SK-N-SH (cell line): ENCODE results near the gene MYH3. TPM values are rescaled to one million over a fixed set of nuclear protein-coding genes. Genes with fewer than 3 reads are reported as not detected.
A peak's percentile ranks its signal among the peaks of the same experiment; 100 is the strongest.

Experiments
- CTCF ChIA-PET: fragments of 300-600, 350-600 bp; formaldehyde crosslinking; extraction: SDS; loops from one replicate; lab custom pipeline; 2021; lab: Yijun Ruan, JAX
- POLR2A ChIA-PET: fragments of 350-600 bp; sonication (Branson Sonifier 250); formaldehyde crosslinking; extraction: SDS; loops from one replicate; lab custom pipeline; 2020; ENCODE audit warnings: antibody characterized with exemption, inconsistent platforms; lab: Yijun Ruan, JAX
- DNase-seq: peaks from one replicate; pipeline ENCODE4 v3.0.0; 2012
- H2AFZ ChIP-seq: fragments of 200-600 bp; sonication (generic); 2 replicates; pipeline ENCODE4 v1.8.1; 2016; ENCODE audit warnings: antibody characterized with exemption, mild to moderate bottlenecking, low read depth
- H3F3A ChIP-seq: fragments of 200-600 bp; sonication (generic); replicated peaks from 2 replicates; pipeline ENCODE3; 2016; ENCODE audit warnings: antibody characterized with exemption, mild to moderate bottlenecking; ENCODE audit not compliant: insufficient read depth
- H3K27ac ChIP-seq, 2 experiments: fragments of 200-500 bp in 1 of 2; fragments of 200-600 bp in 1 of 2; sonication (Bioruptor generic) in 1 of 2; sonication (generic), shearing (Covaris generic) in 1 of 2; 2 replicates each; pipeline versions ENCODE4 v1.5.1 to v1.6.1; 2014 to 2016; ENCODE audit warnings: low read depth in 2 of 2, inconsistent platforms in 1 of 2, low read length in 1 of 2, mild to moderate bottlenecking in 1 of 2, mixed read lengths in 1 of 2
- H3K27me3 ChIP-seq: fragments of 200-600 bp; sonication (generic), shearing (Covaris generic); 2 replicates; pipeline ENCODE4 v1.6.1; 2016; ENCODE audit warnings: mixed run types; ENCODE audit not compliant: insufficient read depth
- H3K36me3 ChIP-seq, 2 experiments: fragments of 200-500 bp in 1 of 2; fragments of 200-600 bp in 1 of 2; sonication (Bioruptor generic) in 1 of 2; sonication (generic) in 1 of 2; replicated peaks in 1 of 2; 2 replicates each; pipeline versions ENCODE3 to v1.5.1; 2014 to 2016; ENCODE audit warnings: low read length in 1 of 2, mild to moderate bottlenecking in 1 of 2; ENCODE audit not compliant: insufficient read depth in 2 of 2, control insufficient read depth in 1 of 2
- H3K4me1 ChIP-seq, 2 experiments: fragments of 200-500 bp in 1 of 2; fragments of 200-600 bp in 1 of 2; sonication (Bioruptor generic) in 1 of 2; sonication (generic), shearing (Covaris generic) in 1 of 2; 2 replicates each; pipeline versions ENCODE4 v1.5.1 to v1.6.1; 2014 to 2016; ENCODE audit warnings: low read depth in 1 of 2, low read length in 1 of 2, mixed run types in 1 of 2; ENCODE audit not compliant: insufficient read depth in 2 of 2, control insufficient read depth in 1 of 2
- H3K4me2 ChIP-seq: fragments of 200-600 bp; sonication (generic), shearing (Covaris generic); 2 replicates; pipeline ENCODE4 v1.6.1; 2017; ENCODE audit warnings: mixed run types
- H3K4me3 ChIP-seq, 2 experiments: fragments of 200-500 bp in 1 of 2; fragments of 200-600 bp in 1 of 2; sonication (Bioruptor generic) in 1 of 2; sonication (generic), shearing (Covaris generic) in 1 of 2; 2 replicates each; pipeline versions ENCODE4 v1.5.1 to v1.8.1; 2014 to 2016; ENCODE audit warnings: low read depth in 2 of 2, inconsistent platforms in 1 of 2, low read length in 1 of 2, mild to moderate bottlenecking in 1 of 2, mixed read lengths in 1 of 2, moderate library complexity in 1 of 2
- H3K79me2 ChIP-seq: fragments of 200-600 bp; sonication (generic); 2 replicates; pipeline ENCODE4 v1.8.1; 2017; ENCODE audit warnings: mild to moderate bottlenecking; ENCODE audit not compliant: insufficient read depth
- H3K9ac ChIP-seq: fragments of 200-600 bp; sonication (generic); 2 replicates; pipeline ENCODE4 v1.6.1; 2017; ENCODE audit warnings: mixed run types
- H3K9me2 ChIP-seq: fragments of 200-600 bp; sonication (generic); 2 replicates; pipeline ENCODE4 v1.6.1; 2017; ENCODE audit warnings: mixed run types
- H3K9me3 ChIP-seq: fragments of 200-600 bp; sonication (generic); 2 replicates; pipeline ENCODE4 v1.6.1; 2017; ENCODE audit warnings: mixed run types, mild to moderate bottlenecking, moderate library complexity
- H4K20me1 ChIP-seq: fragments of 200-600 bp; sonication (generic); 2 replicates; pipeline ENCODE4 v1.6.1; 2017; ENCODE audit warnings: mild to moderate bottlenecking, mixed run types; ENCODE audit not compliant: insufficient read depth
- EP300 ChIP-seq, 2 experiments: IDR thresholded peaks; 2 replicates each; pipeline versions ENCODE4 v1.4.0 to v1.6.1; 2012; ENCODE audit warnings: borderline replicate concordance in 1 of 2, low read depth in 1 of 2, low read length in 1 of 2
- EZH2phosphoT487 ChIP-seq: fragments of 200-600 bp; sonication (generic); IDR thresholded peaks from 2 replicates; pipeline ENCODE4 v1.6.1; 2017; ENCODE audit warnings: low read depth, mixed run types, mild to moderate bottlenecking, antibody characterized with exemption, moderate library complexity, borderline replicate concordance
- FOSL2 ChIP-seq: IDR thresholded peaks from 2 replicates; pipeline ENCODE4 v1.4.0; 2012; ENCODE audit warnings: low read depth, mild to moderate bottlenecking, moderate library complexity, borderline replicate concordance
- GABPA ChIP-seq: IDR thresholded peaks from 2 replicates; pipeline ENCODE4 v1.4.0; 2012; ENCODE audit warnings: low read depth, mild to moderate bottlenecking
- GATA2 ChIP-seq: sonication (generic); formaldehyde crosslinking; IDR thresholded peaks from 2 replicates; pipeline ENCODE4 v1.5.0; 2020; ENCODE audit warnings: mild to moderate bottlenecking, missing genetic modification reagents
- JUND ChIP-seq: IDR thresholded peaks from 2 replicates; pipeline ENCODE4 v1.4.0; 2012
- NFIC ChIP-seq: IDR thresholded peaks from 2 replicates; pipeline ENCODE4 v1.4.0; 2012; ENCODE audit warnings: borderline replicate concordance
- NRF1 ChIP-seq: IDR thresholded peaks from 2 replicates; pipeline ENCODE4 v1.6.1; 2012; ENCODE audit warnings: low read depth, mild to moderate bottlenecking, low read length
- POLR2AphosphoS5 ChIP-seq: IDR thresholded peaks from 2 replicates; pipeline ENCODE4 v1.6.1; 2012; ENCODE audit warnings: low read depth, low read length
- RAD21 ChIP-seq: IDR thresholded peaks from 2 replicates; pipeline ENCODE4 v1.6.1; 2012; ENCODE audit warnings: mild to moderate bottlenecking, low read length
- RFX5 ChIP-seq: IDR thresholded peaks from 2 replicates; pipeline ENCODE4 v1.6.1; 2012; ENCODE audit warnings: mild to moderate bottlenecking, improper control_type of control experiment, low read length
- TCF12 ChIP-seq: IDR thresholded peaks from 2 replicates; pipeline ENCODE4 v1.4.0; 2012
- USF1 ChIP-seq: IDR thresholded peaks from 2 replicates; pipeline ENCODE4 v1.4.0; 2012; ENCODE audit warnings: low read depth, borderline replicate concordance
- YY1 ChIP-seq: IDR thresholded peaks from 2 replicates; pipeline ENCODE4 v1.4.0; 2012; ENCODE audit warnings: low read depth, mild to moderate bottlenecking
- WGBS: methylation state at CpG from one replicate; pipeline ENCODE4 v1.1.6; 2017; ENCODE audit warnings: low lambda C conversion rate; 5-methylcytosine and 5-hydroxymethylcytosine counted together
- polyA plus RNA-seq, 3 experiments: library from polyadenylated mRNA; depleted of rRNA; stranded (reverse); fragments of >200 nt; gene quantifications; 2 replicates each; pipeline ENCODE4 v1.2.3, GENCODE V29; 2012
- TF ChIP-seq, protein P1 (sequence below): IDR thresholded peaks from 2 replicates; pipeline ENCODE4 v1.6.1; 2012; ENCODE audit warnings: mild to moderate bottlenecking, low read depth, low read length, moderate library complexity
- TF ChIP-seq, protein P2 (sequence below): IDR thresholded peaks from 2 replicates; pipeline ENCODE4; 2012
- TF ChIP-seq, protein P3 (sequence below): fragments of 150-350 bp; IDR thresholded peaks from 2 replicates; pipeline ENCODE4 v1.6.1; 2016; ENCODE audit warnings: mild to moderate bottlenecking, low read depth, low read length

MYH3 gene
- polyA plus RNA-seq, 1 of the 3 experiments (the other 2 are of a cell fraction): 2.7 TPM

DNA sequence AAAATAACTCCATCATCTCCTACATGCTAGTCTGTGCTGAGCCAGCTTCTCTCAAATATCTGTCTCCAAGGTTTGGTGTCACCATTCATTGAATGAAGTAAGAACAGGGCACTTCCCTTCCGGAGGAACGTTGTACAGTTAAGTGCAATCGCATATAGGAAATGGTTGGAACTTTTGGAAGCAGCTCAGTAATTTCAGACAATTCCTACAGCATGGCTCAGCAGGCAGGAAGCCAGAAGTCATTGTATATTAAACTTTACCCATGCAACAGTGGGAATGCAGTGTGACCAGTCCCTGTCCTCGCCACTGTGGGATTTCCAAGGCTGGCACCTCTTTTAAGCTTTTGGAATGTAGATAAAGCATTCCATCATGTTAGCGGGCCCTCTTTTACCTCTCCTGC, 56.5 kb downstream of the MYH3 start:
- Histone ChIP-seq H3K4me2 (0 out of 2 replicates have a peak overlapping the region, but pooled peaks have one; percentile 27), H3K36me3 (no peaks in the 10 kb centered on the region), H3K4me1 (no peaks in the 10 kb centered on the region), H2AFZ (0 out of 2 replicates have a peak overlapping the region, but pooled peaks have one; percentile 2), H3F3A (no peaks in the 10 kb centered on the region), H3K9me3 (no peaks in the 10 kb centered on the region), H3K9me2 (no peaks in the 10 kb centered on the region), H3K27ac (no peak overlapping the region; a peak in 2 of 4 replicates), H4K20me1 (no peaks in the 10 kb centered on the region), H3K4me3 (no peak overlapping the region), H3K27me3 (peaks cover 4% of the 10 kb centered on the region; the same call in 1 of the 2 replicates), H3K9ac (no peak overlapping the region), H3K79me2 (no peaks in the 10 kb centered on the region)
- TF ChIP-seq RAD21 (no peak), EP300 (IDR thresholded peaks at IDR 0.05; ENCODE audit: borderline replicate concordance in 1 of 2, low read depth in 1 of 2, low read length in 1 of 2) (peak in 1 of 2 experiments; percentile 16; a peak in 1 of 4 replicates), NRF1 (no peak), RFX5 (no peak), POLR2AphosphoS5 (no peak), TCF12 (peak; percentile 43; the same call in 1 of the 2 replicates), FOSL2 (0 out of 2 replicates have a peak, but pooled peaks have one; percentile 18), NFIC (0 out of 2 replicates have a peak, but pooled peaks have one; percentile 33), GABPA (no peak)
- TF ChIP-seq, protein P1, sequence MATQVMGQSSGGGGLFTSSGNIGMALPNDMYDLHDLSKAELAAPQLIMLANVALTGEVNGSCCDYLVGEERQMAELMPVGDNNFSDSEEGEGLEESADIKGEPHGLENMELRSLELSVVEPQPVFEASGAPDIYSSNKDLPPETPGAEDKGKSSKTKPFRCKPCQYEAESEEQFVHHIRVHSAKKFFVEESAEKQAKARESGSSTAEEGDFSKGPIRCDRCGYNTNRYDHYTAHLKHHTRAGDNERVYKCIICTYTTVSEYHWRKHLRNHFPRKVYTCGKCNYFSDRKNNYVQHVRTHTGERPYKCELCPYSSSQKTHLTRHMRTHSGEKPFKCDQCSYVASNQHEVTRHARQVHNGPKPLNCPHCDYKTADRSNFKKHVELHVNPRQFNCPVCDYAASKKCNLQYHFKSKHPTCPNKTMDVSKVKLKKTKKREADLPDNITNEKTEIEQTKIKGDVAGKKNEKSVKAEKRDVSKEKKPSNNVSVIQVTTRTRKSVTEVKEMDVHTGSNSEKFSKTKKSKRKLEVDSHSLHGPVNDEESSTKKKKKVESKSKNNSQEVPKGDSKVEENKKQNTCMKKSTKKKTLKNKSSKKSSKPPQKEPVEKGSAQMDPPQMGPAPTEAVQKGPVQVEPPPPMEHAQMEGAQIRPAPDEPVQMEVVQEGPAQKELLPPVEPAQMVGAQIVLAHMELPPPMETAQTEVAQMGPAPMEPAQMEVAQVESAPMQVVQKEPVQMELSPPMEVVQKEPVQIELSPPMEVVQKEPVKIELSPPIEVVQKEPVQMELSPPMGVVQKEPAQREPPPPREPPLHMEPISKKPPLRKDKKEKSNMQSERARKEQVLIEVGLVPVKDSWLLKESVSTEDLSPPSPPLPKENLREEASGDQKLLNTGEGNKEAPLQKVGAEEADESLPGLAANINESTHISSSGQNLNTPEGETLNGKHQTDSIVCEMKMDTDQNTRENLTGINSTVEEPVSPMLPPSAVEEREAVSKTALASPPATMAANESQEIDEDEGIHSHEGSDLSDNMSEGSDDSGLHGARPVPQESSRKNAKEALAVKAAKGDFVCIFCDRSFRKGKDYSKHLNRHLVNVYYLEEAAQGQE: no peak
- TF ChIP-seq, protein P2, sequence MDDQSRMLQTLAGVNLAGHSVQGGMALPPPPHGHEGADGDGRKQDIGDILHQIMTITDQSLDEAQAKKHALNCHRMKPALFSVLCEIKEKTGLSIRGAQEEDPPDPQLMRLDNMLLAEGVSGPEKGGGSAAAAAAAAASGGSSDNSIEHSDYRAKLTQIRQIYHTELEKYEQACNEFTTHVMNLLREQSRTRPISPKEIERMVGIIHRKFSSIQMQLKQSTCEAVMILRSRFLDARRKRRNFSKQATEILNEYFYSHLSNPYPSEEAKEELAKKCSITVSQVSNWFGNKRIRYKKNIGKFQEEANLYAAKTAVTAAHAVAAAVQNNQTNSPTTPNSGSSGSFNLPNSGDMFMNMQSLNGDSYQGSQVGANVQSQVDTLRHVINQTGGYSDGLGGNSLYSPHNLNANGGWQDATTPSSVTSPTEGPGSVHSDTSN: 0 out of 2 replicates have a peak, but pooled peaks have one; percentile 2
- ChIA-PET CTCF (interaction anchor here (0.8 to 8.3 kb wide), 5 partner anchors 9 to 304 kb away, joined by 3 to 98 read pairs (median 4); no protein-coding TSS in a partner anchor), POLR2A (no interaction called here)
- no peak for DNase-seq
- 9% methylated on average over 5 of the region's 5 CpGs for WGBS

- ChIA-PET POLR2A (no interaction called here), CTCF (interaction anchor here (1.3 to 8.3 kb wide), 2 partner anchors 15 to 18 kb away, joined by 4 to 98 read pairs; no protein-coding TSS in a partner anchor)
- no peak overlapping the region for H3K4me3 ChIP-seq
- no peaks in the 10 kb centered on the region for H3K79me2 ChIP-seq
- H3K9me2 ChIP-seq: no peaks in the 10 kb centered on the region
- no peak overlapping the region for H2AFZ ChIP-seq
- no peaks in the 10 kb centered on the region; the same call in 1 of the 2 replicates for H3K27me3 ChIP-seq
- WGBS: 6% methylated on average over 2 of the region's 2 CpGs
- no peaks in the 10 kb centered on the region for H3K4me1 ChIP-seq
- H3F3A ChIP-seq: no peaks in the 10 kb centered on the region
- no peak for DNase-seq
- H3K9ac ChIP-seq: no peak overlapping the region
- no peak overlapping the region for H3K4me2 ChIP-seq
- no peaks in the 10 kb centered on the region for H3K9me3 ChIP-seq
- H4K20me1 ChIP-seq: no peaks in the 10 kb centered on the region
- no peak overlapping the region for H3K27ac ChIP-seq
- H3K36me3 ChIP-seq: no peaks in the 10 kb centered on the region
- TF ChIP-seq NRF1 (no peak), USF1 (no peak), RAD21 (no peak), EZH2phosphoT487 (no peak), FOSL2 (no peak), GATA2 (CRISPR knock-in tag) (no peak), YY1 (no peak), JUND (no peak)
- TF ChIP-seq, protein P3, sequence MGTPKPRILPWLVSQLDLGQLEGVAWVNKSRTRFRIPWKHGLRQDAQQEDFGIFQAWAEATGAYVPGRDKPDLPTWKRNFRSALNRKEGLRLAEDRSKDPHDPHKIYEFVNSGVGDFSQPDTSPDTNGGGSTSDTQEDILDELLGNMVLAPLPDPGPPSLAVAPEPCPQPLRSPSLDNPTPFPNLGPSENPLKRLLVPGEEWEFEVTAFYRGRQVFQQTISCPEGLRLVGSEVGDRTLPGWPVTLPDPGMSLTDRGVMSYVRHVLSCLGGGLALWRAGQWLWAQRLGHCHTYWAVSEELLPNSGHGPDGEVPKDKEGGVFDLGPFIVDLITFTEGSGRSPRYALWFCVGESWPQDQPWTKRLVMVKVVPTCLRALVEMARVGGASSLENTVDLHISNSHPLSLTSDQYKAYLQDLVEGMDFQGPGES: no peak
Observed at GRCh38 chr17:10598621-10599020, 58.5 kb downstream of the MYH3 start.
